GM21390 (cell line): ENCODE measurements around the gene CERS3.

Experiments used
- ATAC-seq: cut with Tn5 transposase; IDR thresholded peaks from one replicate; pipeline ENCODE4 v1.9.1; 2021; ENCODE audit not compliant: unreplicated experiment

The CERS3 gene

DNA sequence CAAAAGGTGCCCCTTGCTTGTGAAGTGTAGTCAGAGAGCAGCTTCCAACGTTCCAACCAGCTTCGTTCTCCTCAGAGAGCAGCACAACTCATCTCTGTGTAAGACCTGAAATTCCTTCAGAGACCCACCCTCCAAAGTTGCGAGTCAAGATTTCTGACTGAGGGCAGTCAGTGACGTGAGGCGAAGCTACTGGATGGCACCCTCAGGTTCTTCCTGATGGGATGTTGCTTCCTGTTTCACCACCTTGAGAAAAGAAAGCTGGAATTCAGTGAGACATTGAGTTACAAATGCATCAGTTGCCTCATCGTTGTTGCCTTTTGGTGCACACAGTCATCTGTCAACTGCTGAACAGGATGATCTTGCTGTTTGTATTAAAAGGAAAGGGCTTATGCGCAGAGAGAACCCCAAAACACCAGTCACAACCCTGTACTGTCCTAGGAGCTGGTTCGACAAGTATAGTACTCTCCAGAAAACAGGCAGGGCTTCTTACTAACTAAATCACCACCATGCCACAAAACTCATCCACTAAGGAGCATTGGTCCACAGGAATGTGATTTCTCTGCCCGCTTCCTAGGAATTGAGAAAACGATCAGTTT, at the start of gene CERS3:
CERS3 (minus strand) TSS at position 118 of the 596 bp plus-strand sequence. CDS start 27,101 bp downstream, outside the sequence.
- ATAC-seq = no peak

- ATAC-seq = no peak
These were observed 44.8 kb upstream of the CERS3 start for GRCh38 chr15:100573526-100573925.

DNA sequence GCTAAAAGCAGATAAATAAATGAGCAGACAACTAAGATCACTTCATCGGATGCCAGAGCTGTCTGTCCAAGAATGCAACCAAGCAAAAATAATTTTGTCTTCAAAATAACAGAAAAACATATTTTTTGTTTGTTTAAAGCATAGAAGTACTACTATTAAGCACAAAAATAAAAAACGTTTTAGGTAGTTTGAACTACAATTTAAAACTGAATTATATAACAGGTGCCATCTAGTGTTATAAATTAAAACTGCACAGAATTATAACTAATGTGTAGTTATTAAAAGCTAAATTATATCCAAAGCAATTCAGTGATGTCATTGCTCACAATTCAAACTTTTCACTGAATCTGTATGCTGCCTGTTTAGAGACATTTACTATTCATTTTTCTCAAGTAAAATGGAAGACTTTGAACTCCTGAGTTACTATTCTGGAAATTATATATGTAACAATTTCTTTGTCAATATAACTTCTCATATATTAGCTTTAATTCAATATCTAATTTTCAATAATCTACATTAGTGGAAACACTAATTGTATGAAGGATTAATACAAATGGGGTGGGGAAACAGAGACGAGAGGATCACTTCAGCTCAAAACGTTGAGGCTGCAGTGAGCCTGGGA, 43.7 kb upstream of the CERS3 start:
- ATAC-seq = no peak

- no peak for ATAC-seq
These were observed 42.9 kb upstream of the CERS3 start for GRCh38 chr15:100571592-100572167.

DNA sequence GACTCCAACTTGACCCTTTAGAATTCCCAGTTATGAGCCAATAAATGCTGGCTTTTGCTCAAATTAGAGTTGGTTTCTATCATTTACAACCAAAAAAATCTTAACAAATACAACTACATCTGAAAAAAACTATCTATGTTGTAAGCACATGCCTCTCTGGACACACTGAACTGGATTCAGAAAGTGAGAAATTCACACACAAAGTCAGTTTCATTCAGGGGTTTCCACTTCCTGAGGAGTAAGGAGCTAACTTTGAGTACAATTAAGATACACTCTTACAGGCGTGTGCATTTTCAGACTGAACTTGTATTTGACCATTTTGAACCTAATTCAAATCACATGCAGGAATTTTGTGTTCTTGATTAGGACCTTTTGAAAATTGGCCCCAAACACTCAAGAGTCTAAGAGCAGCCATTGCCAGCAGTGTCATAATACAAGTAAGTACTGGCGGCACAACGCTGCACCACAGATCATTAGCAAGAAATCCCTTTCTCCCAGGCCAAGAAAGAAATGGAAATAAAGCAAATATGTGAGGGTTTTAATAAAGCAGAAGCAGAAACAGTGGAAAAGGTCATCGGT, 42.1 kb upstream of the CERS3 start:
- ATAC-seq = peak; percentile 97

DNA sequence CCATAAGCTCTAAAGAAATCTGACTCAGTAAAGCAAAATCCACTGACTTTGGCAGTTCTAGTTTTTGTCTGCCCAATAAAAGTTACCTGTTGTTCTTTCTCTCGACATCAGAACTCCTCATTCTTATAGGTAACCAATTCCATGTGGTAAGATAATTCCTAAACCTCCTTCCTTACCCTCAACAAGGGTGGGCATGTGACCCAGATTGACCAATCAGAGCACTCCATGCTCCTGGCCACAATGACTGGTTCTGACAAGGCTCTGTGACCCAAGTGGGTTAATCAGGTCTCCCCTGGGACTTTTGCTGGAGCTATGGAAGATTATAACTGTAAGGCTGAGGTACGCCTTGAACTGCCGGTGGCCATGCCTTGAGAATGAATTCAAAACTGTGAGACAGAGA, 41.5 kb upstream of the CERS3 start:
- ATAC-seq = peak; percentile 22

DNA sequence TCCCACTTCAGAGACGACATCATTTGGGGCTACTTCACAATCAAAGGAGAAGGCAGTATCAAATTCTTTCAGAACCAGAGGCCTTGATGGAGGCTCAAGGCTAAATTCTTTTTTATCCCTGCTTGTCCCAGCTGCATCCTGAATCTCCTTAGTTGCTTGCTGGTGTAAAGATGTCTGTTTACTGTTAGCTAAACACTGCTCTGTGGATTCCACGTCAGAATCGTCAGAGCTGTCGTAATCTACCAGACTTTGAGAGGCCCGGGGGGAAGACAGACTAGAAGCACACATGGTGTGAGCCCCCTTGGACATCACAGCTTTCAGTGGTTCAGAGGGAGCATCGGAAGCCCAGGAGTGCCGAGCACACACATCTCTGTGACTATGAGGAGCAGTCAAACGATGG, 40.6 kb upstream of the CERS3 start:
- ATAC-seq = no peak

DNA sequence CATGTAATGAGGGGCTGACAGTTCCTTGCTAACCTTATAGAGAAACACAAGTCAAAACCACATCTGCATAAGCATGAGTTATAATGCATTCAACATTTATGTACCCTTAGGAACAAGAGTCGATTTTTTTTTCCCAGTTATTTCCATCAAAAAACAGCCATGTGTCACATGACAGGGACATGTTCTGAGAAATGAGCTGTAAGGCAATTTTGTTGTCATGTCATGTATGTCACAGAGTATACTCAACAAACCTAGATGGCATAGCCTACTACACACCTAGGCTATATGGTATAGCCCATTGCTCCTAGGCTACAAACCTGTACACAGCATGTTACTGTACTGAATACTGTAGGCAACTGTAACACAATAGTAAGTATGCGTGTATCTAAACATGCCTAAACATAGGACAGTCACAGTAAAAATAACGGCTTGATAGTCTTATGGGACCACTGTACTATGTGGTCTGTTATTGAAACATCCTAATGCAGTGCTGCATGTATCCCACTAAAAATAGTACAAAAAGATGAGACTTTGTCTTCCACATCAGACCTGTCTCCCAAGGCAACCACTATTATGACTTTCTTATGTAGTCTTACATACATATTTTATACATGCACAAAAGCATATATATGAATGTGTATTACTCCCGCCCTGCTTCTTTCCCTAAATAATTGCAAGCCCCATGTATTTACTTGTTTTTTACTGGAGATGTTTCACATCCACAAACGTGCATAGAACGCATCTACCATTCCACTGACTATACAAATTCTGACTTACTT, 38.3 kb upstream of the CERS3 start:
- no peak for ATAC-seq

GRCh38 chr15:100565591-100565990, 36.8 kb upstream of the CERS3 start:
- ATAC-seq = no peak

DNA sequence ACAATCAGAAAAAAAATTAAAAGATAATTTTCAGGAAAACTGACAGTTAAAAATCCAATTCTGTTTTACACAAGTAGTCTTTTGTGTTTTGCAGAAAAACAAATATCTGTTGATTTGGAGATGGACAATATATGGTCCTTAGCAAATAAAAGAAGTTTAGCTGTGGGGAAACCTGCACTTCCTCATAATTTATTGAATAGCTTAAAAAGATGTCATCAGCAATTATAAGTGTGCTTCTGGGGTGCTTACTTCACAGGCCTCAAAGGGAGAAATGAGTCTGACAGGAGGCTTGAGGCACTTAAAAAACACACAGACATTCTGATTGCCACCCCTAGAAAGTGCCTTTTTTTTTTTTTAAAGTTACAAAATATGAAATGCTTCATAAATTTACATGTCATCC, 31.6 kb upstream of the CERS3 start:
- no peak for ATAC-seq

DNA sequence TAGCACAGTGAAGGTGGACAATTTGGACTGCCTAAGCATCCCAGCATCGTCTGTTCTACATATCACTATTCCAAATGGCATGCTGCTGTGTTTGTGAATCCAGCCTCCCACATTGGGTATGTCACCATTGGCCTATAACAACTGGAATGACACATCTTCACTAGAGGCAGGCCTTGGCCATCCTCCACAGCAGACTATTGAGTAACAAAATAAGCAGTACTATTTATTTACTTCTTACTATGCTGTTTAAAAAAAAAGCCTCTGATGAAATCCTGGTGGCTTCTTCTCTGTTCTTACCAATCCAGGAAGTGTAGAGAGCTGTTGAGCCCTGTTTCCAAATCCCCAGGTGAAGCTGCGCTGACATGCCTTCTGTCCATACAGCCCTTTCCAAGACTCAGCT, 30.6 kb upstream of the CERS3 start:
- ATAC-seq = no peak

DNA sequence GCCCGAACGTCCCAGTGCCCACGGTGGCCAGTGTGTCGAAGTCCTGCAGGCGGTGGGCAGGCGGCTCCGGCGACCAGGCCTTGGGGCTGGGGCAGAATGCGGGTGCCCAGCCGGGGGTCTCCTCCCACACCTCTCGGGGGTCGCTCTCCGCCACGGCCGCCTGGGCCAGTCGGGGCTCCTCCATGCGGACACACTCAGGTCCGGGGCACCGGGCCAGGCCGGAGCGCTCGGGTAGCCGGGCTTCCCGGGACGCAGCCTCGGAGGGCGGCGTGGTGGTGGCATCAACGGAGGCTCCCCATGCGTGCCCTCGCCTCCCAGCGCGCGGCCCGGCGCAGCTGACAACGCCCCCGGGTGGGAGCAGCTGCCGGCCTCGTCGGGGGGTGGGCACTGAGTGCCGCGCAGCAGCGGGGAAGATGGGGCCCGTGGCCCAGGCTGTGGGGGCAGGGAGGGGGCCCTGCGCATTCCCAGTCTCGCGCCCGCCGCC, 30.1 kb upstream of the CERS3 start:
- no peak for ATAC-seq

DNA sequence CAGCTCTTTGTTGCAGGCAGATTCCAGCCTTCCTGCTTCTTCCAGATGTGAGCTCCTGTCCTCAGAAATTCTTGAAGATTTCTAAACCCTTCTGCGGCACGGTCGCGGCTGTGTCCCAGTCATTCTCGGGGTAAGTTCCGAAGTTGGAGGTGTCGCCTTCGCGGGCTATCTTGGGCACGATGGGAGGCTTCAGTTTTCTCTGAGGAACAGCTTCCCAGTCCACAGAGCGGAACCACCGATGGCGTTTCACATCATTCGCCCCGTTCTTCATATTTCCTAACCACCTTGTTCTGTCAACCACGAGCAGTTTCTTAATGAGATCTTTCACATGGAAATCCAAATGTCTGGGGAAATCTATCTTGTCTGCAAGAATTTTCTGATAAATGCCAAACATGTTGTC, 24.7 kb upstream of the CERS3 start:
- no peak for ATAC-seq

GRCh38 chr15:100547961-100548360, 19.2 kb upstream of the CERS3 start:
- ATAC-seq = no peak

DNA sequence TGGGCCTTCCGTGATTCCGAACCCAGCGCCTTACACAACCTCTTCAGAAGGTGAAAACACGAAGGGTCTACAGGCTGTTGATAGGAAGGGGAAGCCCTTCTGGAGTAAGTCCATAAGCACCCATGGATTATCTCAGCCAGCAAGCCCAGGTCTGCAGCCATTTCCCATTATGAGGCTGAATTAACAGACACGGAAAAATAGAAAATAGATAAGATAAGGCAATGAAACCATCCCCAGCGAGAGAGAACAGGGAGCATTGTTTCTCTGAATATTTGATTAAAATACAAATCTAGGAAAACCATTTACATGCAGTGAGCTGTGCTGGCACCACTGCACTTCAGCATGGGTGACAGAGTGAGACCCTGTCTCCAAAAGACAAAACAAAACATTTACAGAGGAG, 16.2 kb upstream of the CERS3 start:
- no peak for ATAC-seq

DNA sequence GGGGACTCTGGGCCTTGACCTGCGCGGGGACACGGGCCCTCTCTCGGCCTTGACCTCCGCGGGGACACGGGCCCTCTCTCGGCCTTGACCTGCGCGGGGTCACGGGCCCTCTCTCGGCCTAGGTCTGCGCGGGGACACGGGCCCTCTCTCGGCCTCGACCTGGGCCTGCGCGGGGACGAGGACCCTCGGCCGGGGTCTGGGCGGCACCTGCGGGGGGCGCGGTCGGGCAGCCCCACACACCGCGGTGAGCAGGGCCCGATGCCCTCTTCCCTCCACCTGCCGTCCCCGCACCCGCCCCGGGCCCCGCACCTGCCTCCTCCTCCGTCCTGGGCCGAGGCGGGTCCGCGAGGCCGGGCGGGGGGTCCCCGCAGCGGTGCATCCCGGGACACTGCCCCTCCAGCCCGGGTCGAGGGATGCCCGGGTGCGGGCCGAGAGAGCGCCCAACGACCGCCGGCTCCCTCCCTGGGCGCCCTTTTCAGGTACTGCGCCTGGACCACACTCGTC, 15.6 kb upstream of the CERS3 start:
- ATAC-seq = no peak

GRCh38 chr15:100542290-100542689, 13.5 kb upstream of the CERS3 start:
- ATAC-seq = no peak

- ATAC-seq = peak; percentile 75
These were observed 8.6 kb upstream of the CERS3 start for GRCh38 chr15:100537331-100537730.

DNA sequence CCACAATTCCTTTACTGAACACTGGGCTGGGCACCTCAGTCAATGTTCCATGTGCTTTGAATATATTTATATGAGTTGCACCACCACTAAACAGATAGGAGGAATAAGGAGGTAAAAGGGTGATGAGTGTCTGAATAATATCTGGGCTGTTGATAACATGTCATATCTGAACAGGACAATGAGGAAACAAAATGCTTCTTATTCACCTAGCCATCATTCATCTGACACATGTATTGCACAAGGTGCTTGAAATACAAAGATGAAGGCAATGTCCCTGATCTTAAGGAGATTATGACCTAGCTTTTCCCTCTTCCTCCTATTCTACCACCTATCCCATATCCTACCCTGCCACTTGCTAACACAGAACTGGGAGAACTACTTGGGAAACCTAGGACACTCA, 8.0 kb upstream of the CERS3 start:
- ATAC-seq = no peak

DNA sequence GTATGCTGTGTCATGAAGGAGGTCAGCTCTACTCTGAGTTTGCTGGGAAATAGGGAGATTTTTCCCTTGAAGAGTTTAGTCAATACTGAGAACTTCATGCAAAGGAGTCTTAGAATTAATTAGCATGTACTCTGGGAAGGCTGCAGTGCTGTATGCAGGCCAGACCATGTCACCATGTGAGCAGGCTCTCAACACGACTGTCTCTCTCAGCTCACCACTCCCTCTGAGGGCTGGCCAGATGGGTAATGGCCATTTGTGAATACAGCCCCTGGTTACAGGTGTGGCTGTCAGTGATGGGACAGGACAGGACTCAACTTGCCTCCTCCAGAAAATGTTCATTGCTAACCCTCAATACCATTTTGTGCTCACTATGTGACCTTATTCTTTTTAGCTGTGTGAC, 5.1 kb upstream of the CERS3 start:
- no peak for ATAC-seq

DNA sequence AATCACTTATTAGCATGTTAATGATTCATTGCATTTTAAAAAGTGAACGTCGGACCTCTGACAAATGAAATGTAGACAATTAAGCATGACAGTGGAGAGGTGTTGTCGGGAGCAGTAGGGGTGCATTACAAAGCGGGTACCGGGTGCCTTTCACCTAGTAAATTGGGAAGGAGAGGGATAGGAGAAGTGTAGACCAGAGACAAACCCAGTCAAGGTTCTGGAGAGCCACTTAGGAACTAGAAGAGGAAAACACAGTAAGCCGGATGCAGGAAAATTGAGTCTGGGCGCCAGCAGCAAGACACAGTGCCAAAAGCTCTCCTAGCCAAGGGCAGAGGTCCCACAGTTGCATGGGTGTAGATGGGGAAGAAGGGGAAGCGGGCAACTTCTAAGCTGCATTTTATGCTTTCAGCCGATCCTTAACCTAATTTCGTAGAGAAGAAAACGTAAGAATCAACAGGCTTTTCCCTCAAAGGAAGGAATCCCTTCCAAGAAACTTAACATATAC, 3.1 kb upstream of the CERS3 start:
- no peak for ATAC-seq
